ENCODE results near the gene UBN1.

GRCh38 chr16:4797805-4798252 is 49.5 kb upstream of the UBN1 start:
- no peak for TF ChIP-seq CTCF (IDR thresholded peaks at IDR 0.05; ENCODE audit: insufficient read depth, low read depth, low read length)
- TF ChIP-seq EZH2 (IDR thresholded peaks at IDR 0.05; ENCODE audit: insufficient read depth, low read length): no peak
